H9 (cell line): ENCODE results near the gene ZCWPW2. TPM values are rescaled to one million over a fixed set of nuclear protein-coding genes. Genes with fewer than 3 reads are reported as not detected.

Experiments used
- DNase-seq: peaks from one replicate; pipeline ENCODE4 v3.0.0-alpha.2; 2017
- H2AFZ ChIP-seq: one replicate; pipeline ENCODE4 v1.6.1; 2013; ENCODE audit warnings: mild to moderate bottlenecking, low read length, control low read depth, moderate library complexity
- H2AK5ac ChIP-seq: 2 replicates; pipeline ENCODE4 v1.6.1; 2013; ENCODE audit warnings: low read length, control low read depth, mixed read lengths; ENCODE audit not compliant: insufficient read length
- H2BK120ac ChIP-seq: one replicate; pipeline ENCODE4 v1.6.1; 2013; ENCODE audit warnings: low read depth, mild to moderate bottlenecking, low read length, control low read depth, inconsistent platforms; ENCODE audit not compliant: poor library complexity, severe bottlenecking
- H2BK12ac ChIP-seq: 2 replicates; pipeline ENCODE4 v1.6.1; 2013; ENCODE audit warnings: low read length, control low read depth, mixed read lengths, low read depth; ENCODE audit not compliant: insufficient read length
- H2BK15ac ChIP-seq: 2 replicates; pipeline ENCODE4 v1.6.1; 2013; ENCODE audit warnings: low read depth, low read length, control low read depth
- H2BK20ac ChIP-seq: one replicate; pipeline ENCODE4 v1.6.1; 2013; ENCODE audit warnings: low read depth, mild to moderate bottlenecking, low read length, control low read depth, inconsistent platforms; ENCODE audit not compliant: poor library complexity, severe bottlenecking
- H2BK5ac ChIP-seq: 2 replicates; pipeline ENCODE4 v1.6.1; 2013; ENCODE audit warnings: low read length, control low read depth, mixed read lengths; ENCODE audit not compliant: insufficient read length
- H3K14ac ChIP-seq: 2 replicates; pipeline ENCODE4 v1.6.1; 2013; ENCODE audit warnings: low read length, control low read depth; ENCODE audit not compliant: insufficient read depth
- H3K18ac ChIP-seq: 2 replicates; pipeline ENCODE4 v1.6.1; 2013; ENCODE audit warnings: low read depth, mild to moderate bottlenecking, mixed read lengths, low read length, control low read depth; ENCODE audit not compliant: insufficient read length
- H3K23ac ChIP-seq: 2 replicates; pipeline ENCODE4 v1.6.1; 2013; ENCODE audit warnings: low read length, control low read depth, mixed read lengths, low read depth; ENCODE audit not compliant: insufficient read length
- H3K23me2 ChIP-seq: 2 replicates; pipeline ENCODE4 v1.6.1; 2013; ENCODE audit warnings: low read depth, mild to moderate bottlenecking, mixed read lengths, low read length, control low read depth; ENCODE audit not compliant: insufficient read length, poor library complexity, severe bottlenecking
- H3K27ac ChIP-seq: 2 replicates; pipeline ENCODE4 v1.5.1; 2013; ENCODE audit warnings: low read length, control low read depth, mixed read lengths, low read depth; ENCODE audit not compliant: insufficient read length
- H3K27me3 ChIP-seq: 2 replicates; pipeline ENCODE4 v1.6.1; 2013; ENCODE audit warnings: low read length, control low read depth, inconsistent platforms; ENCODE audit not compliant: insufficient read depth
- H3K4ac ChIP-seq: 2 replicates; pipeline ENCODE4 v1.6.1; 2013; ENCODE audit warnings: low read depth, mild to moderate bottlenecking, control low read depth, inconsistent platforms, low read length, moderate library complexity
- H3K4me1 ChIP-seq: 2 replicates; pipeline ENCODE4 v1.6.1; 2013; ENCODE audit warnings: low read length, control low read depth, inconsistent platforms; ENCODE audit not compliant: insufficient read depth
- H3K4me2 ChIP-seq: 2 replicates; pipeline ENCODE4 v1.6.1; 2013; ENCODE audit warnings: low read length, control low read depth, mixed read lengths; ENCODE audit not compliant: insufficient read length, insufficient read depth
- H3K56ac ChIP-seq: 2 replicates; pipeline ENCODE4 v1.6.1; 2013; ENCODE audit warnings: low read depth, mild to moderate bottlenecking, mixed read lengths, low read length, control low read depth; ENCODE audit not compliant: insufficient read length
- H3K79me1 ChIP-seq: 2 replicates; pipeline ENCODE4 v1.6.1; 2013; ENCODE audit warnings: low read depth, mild to moderate bottlenecking, moderate library complexity, low read length, control low read depth, inconsistent platforms; ENCODE audit not compliant: insufficient read depth, poor library complexity, severe bottlenecking
- H3K79me2 ChIP-seq: 2 replicates; pipeline ENCODE4 v1.6.1; 2013; ENCODE audit warnings: low read length, control low read depth, inconsistent platforms; ENCODE audit not compliant: insufficient read depth
- H3K9ac ChIP-seq: 2 replicates; pipeline ENCODE4 v1.6.1; 2013; ENCODE audit warnings: low read length, control low read depth, mixed read lengths; ENCODE audit not compliant: insufficient read length; ENCODE audit errors: extremely low read depth
- H3K9me3 ChIP-seq: one replicate; pipeline ENCODE4 v1.6.1; 2013; ENCODE audit warnings: low read depth, low read length, inconsistent platforms; ENCODE audit not compliant: control insufficient read depth
- H3T11ph ChIP-seq: one replicate; pipeline ENCODE4 v1.6.1; 2013; ENCODE audit warnings: mild to moderate bottlenecking, low read length, control low read depth, inconsistent platforms
- H4K20me1 ChIP-seq: one replicate; pipeline ENCODE4 v1.6.1; 2013; ENCODE audit not compliant: control insufficient read depth, insufficient read length, insufficient read depth
- H4K5ac ChIP-seq: 2 replicates; pipeline ENCODE4 v1.6.1; 2013; ENCODE audit warnings: low read depth, mild to moderate bottlenecking, mixed read lengths, low read length, control low read depth; ENCODE audit not compliant: insufficient read length
- H4K8ac ChIP-seq: replicated peaks from 2 replicates; pipeline ENCODE4 v1.6.1; 2013; ENCODE audit warnings: low read length, control low read depth, mixed read lengths, low read depth; ENCODE audit not compliant: insufficient read length
- H4K91ac ChIP-seq: 2 replicates; pipeline ENCODE4 v1.6.1; 2013; ENCODE audit warnings: low read depth, mild to moderate bottlenecking, moderate library complexity, mixed read lengths, low read length, control low read depth; ENCODE audit not compliant: insufficient read length
- H3K27ac Mint-ChIP-seq, 3 experiments: 2 replicates in 2 of 3; 3 replicates in 1 of 3; pipeline ENCODE4 v1.8.0; 2020 to 2021; ENCODE audit warnings: mixed read lengths in 3 of 3, mild to moderate bottlenecking in 1 of 3, moderate library complexity in 1 of 3
- H3K27me3 Mint-ChIP-seq: 2 replicates; pipeline ENCODE4 v1.8.0; 2021; ENCODE audit warnings: low read depth, mild to moderate bottlenecking, moderate library complexity, mixed read lengths
- H3K36me3 Mint-ChIP-seq, 3 experiments: 2 replicates in 2 of 3; 3 replicates in 1 of 3; pipeline ENCODE4 v1.8.0; 2020 to 2021; ENCODE audit warnings: low read depth in 3 of 3, mixed read lengths in 3 of 3; ENCODE audit not compliant: insufficient read depth in 1 of 3
- H3K4me1 Mint-ChIP-seq, 2 experiments: 2 replicates each; pipeline ENCODE4 v1.8.0; 2020; ENCODE audit warnings: mixed read lengths in 2 of 2
- H3K4me3 Mint-ChIP-seq, 2 experiments: 2 replicates in 1 of 2; 3 replicates in 1 of 2; pipeline ENCODE4 v1.8.0; 2020 to 2021; ENCODE audit warnings: mild to moderate bottlenecking in 2 of 2, mixed read lengths in 2 of 2, moderate library complexity in 1 of 2
- H3K9me3 Mint-ChIP-seq, 2 experiments: 2 replicates in 1 of 2; 3 replicates in 1 of 2; pipeline ENCODE4 v1.8.0; 2020; ENCODE audit warnings: mild to moderate bottlenecking in 2 of 2, mixed read lengths in 2 of 2, moderate library complexity in 1 of 2
- WGBS: extraction: QIAGEN DNeasy Blood & Tissue Kit; methylation state at CpG from one replicate; pipeline ENCODE4 v1.1.7; 2013; ENCODE audit warnings: missing lambda C conversion rate, low lambda C conversion rate, mixed read lengths; ENCODE audit not compliant: insufficient read length; ENCODE audit errors: extremely low coverage; 5-methylcytosine and 5-hydroxymethylcytosine counted together
- total RNA-seq: library from RNA; stranded (reverse); gene quantifications from 2 replicates; pipeline ENCODE4 v1.2.1, GENCODE V29; 2021
- TF ChIP-seq, protein P1 (sequence below): fragments of 200-600 bp; sonication (generic); conservative IDR thresholded peaks from 3 replicates; pipeline ENCODE4 v1.8.0; 2021; ENCODE audit warnings: antibody characterized with exemption, mild to moderate bottlenecking

ZCWPW2 gene
- total RNA-seq, 1 experiment from 2014 or later, result 0.35 TPM

DNA sequence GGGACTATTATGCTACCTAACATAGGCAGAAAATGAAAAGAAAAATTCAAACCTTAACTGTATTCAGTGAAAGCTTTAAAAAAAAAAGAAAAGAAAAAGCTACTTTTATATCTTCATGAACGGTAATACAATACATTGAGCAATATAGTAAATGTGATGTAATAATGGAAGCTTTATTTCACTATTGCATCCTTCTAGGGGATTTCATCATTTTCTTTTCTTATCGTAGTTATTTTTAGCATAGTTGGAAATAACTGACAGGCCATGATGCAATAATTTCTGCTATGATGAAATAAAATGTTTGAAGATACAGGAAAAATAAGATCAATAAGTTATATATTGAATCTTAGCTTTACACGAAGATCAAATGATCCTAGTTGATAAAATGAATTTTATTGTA is 40.3 kb upstream of the ZCWPW2 start:
- H3K27me3 Mint-ChIP-seq, result no peaks in the 10 kb centered on the region
- H3K4me2 ChIP-seq, result no peak overlapping the region

More for the DNA sequence above, 40.3 kb upstream of the ZCWPW2 start:
- no peak overlapping the region for H3K56ac ChIP-seq
- H2BK120ac ChIP-seq, result no peak overlapping the region
- H3K9ac ChIP-seq, result no peak overlapping the region
- H3K4me1 ChIP-seq, result no peaks in the 10 kb centered on the region
- no peak overlapping the region for H3K14ac ChIP-seq
- WGBS, result no CpG with 5 or more reads among the region's 3 CpGs
- no peak overlapping the region for H4K91ac ChIP-seq
- H3K23me2 ChIP-seq, result no peaks in the 10 kb centered on the region
- H3K23ac ChIP-seq, result no peak overlapping the region
- peaks cover 17% of the 10 kb centered on the region in 2 experiments for H3K4me1 Mint-ChIP-seq
- no peaks in the 10 kb centered on the region; a peak in 1 of 7 replicates for H3K36me3 Mint-ChIP-seq
- H3K79me1 ChIP-seq, result peaks cover 2% of the 10 kb centered on the region
- no peak overlapping the region for H2BK5ac ChIP-seq
- no peak overlapping the region for H4K5ac ChIP-seq
- H3K79me2 ChIP-seq, result no peaks in the 10 kb centered on the region
- no peak overlapping the region for H4K8ac ChIP-seq
- no peak overlapping the region for H2AFZ ChIP-seq
- H3K4me3 Mint-ChIP-seq, result no peak overlapping the region
- H4K20me1 ChIP-seq, result no peaks in the 10 kb centered on the region
- H3K4ac ChIP-seq, result no peak overlapping the region
- no peaks in the 10 kb centered on the region for H3K9me3 ChIP-seq
- H3K27me3 ChIP-seq, result no peaks in the 10 kb centered on the region
- H2BK20ac ChIP-seq, result no peak overlapping the region
- no peak overlapping the region for H3K27ac Mint-ChIP-seq
- no peak overlapping the region for H3T11ph ChIP-seq
- no peak overlapping the region for H2BK12ac ChIP-seq
- H2AK5ac ChIP-seq, result no peak overlapping the region
- DNase-seq, result no peak
- H2BK15ac ChIP-seq, result no peak overlapping the region
- H3K9me3 Mint-ChIP-seq, result no peaks in the 10 kb centered on the region
- TF ChIP-seq, protein P1, sequence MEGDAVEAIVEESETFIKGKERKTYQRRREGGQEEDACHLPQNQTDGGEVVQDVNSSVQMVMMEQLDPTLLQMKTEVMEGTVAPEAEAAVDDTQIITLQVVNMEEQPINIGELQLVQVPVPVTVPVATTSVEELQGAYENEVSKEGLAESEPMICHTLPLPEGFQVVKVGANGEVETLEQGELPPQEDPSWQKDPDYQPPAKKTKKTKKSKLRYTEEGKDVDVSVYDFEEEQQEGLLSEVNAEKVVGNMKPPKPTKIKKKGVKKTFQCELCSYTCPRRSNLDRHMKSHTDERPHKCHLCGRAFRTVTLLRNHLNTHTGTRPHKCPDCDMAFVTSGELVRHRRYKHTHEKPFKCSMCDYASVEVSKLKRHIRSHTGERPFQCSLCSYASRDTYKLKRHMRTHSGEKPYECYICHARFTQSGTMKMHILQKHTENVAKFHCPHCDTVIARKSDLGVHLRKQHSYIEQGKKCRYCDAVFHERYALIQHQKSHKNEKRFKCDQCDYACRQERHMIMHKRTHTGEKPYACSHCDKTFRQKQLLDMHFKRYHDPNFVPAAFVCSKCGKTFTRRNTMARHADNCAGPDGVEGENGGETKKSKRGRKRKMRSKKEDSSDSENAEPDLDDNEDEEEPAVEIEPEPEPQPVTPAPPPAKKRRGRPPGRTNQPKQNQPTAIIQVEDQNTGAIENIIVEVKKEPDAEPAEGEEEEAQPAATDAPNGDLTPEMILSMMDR, result no peak
- H3K27ac ChIP-seq, result no peak overlapping the region
- no peak overlapping the region for H3K18ac ChIP-seq
